Placental epithelial cell (primary cell): ENCODE measurements around the gene DOK3. TPM values are rescaled to one million over a fixed set of nuclear protein-coding genes. Genes with fewer than 3 reads are reported as not detected.

ENCODE experiments used
- total RNA-seq: library from RNA; depleted of rRNA; stranded (reverse); fragments of >200 nt; gene quantifications from 2 replicates; pipeline ENCODE4 v1.2.3, GENCODE V29; 2012

Gene DOK3
- total RNA-seq, result 1.4 and 3.5 TPM in 2 replicates

GRCh38 chr5:177509381-177509951 is at the start of gene DOK3:
TSS of gene DOK3 (minus strand) at chr5:177509826. CDS start at chr5:177509540, 286 bp downstream.

GRCh38 chr5:177554474-177555111 is 45.0 kb upstream of the DOK3 start, which contains the start of gene FAM193B:
TSS of gene FAM193B (minus strand) at chr5:177554563. CDS start at chr5:177554458, 105 bp downstream.

GRCh38 chr5:177516601-177517568 is 7.3 kb upstream of the DOK3 start, which contains the start of gene DDX41:
TSS of gene DDX41 (minus strand) at chr5:177516961. CDS start at chr5:177516945, 16 bp downstream.

GRCh38 chr5:177497292-177498012 is 12.2 kb downstream of the DOK3 start, which contains the start of gene PDLIM7:
TSS of gene PDLIM7 (minus strand) at chr5:177497604. CDS start at chr5:177496512, 1,092 bp downstream.

GRCh38 chr5:177473443-177474001 is 36.1 kb downstream of the DOK3 start, which contains the start of gene DBN1:
TSS of gene DBN1 (minus strand) at chr5:177473634. CDS start at chr5:177473521, 113 bp downstream.

Other genes with a start within 250 kb of the DOK3 start
- gene RAB24, start 206.1 kb downstream of the DOK3 start, total RNA-seq, result 10.3 and 36.9 TPM in 2 replicates
- gene PRELID1, start 206.0 kb downstream of the DOK3 start, total RNA-seq, result 49.9 and 145 TPM in 2 replicates
- gene MXD3, start 197.9 kb downstream of the DOK3 start, total RNA-seq, result 5.1 and 7.9 TPM in 2 replicates
- 281 and 306 TPM in 2 replicates for gene LMAN2, start 158.2 kb downstream of the DOK3 start, total RNA-seq
- gene RGS14, start 151.9 kb downstream of the DOK3 start, total RNA-seq, result 11.5 and 17.3 TPM in 2 replicates
- 0.11 and 0.39 TPM in 2 replicates for gene SLC34A1, start 125.4 kb downstream of the DOK3 start, total RNA-seq
- gene PFN3, start 109.2 kb downstream of the DOK3 start, total RNA-seq, result not detected in 2 replicates
- gene F12, start 100.3 kb downstream of the DOK3 start, total RNA-seq, result 3.0 and 7.9 TPM in 2 replicates
- gene GRK6, start 83.2 kb downstream of the DOK3 start, total RNA-seq, result 16.5 and 21.5 TPM in 2 replicates
- 0.98 and 1.2 TPM in 2 replicates for gene PRR7, start 63.0 kb downstream of the DOK3 start, total RNA-seq
- gene DBN1, start 36.2 kb downstream of the DOK3 start, total RNA-seq, result 287 and 442 TPM in 2 replicates
- gene PDLIM7, start 12.2 kb downstream of the DOK3 start, total RNA-seq, result 96.6 and 243 TPM in 2 replicates
- gene DDX41, start 7.1 kb upstream of the DOK3 start, total RNA-seq, result 62.4 and 88.9 TPM in 2 replicates
- 17.5 and 34.9 TPM in 2 replicates for gene FAM193B, start 44.7 kb upstream of the DOK3 start, total RNA-seq
- 134 and 214 TPM in 2 replicates for gene TMED9, start 82.4 kb upstream of the DOK3 start, total RNA-seq
- 35.7 and 62.7 TPM in 2 replicates for gene B4GALT7, start 90.3 kb upstream of the DOK3 start, total RNA-seq